OCI-LY7 (cell line): ENCODE data around the gene MTSS2. TPM values are rescaled to one million over a fixed set of nuclear protein-coding genes. Genes with fewer than 3 reads are reported as not detected.
A peak's percentile ranks its signal among the peaks of the same experiment; 100 is the strongest.
"Not testable (repeated sequence)": the region's sequence is repeated elsewhere in the genome, so short reads cannot be mapped to it uniquely, and the experiment has no call there.

Experiments
- BruUV-seq: library from RNA; stranded (reverse); fragments of 400-500 nt; replicated peaks from 2 replicates; lab custom pipeline; 2021; lab: Mats Ljungman, UMichigan
- CTCF ChIA-PET: fragments of 300-600 bp; sonication (Branson Sonifier 250); formaldehyde crosslinking; loops from one replicate; lab custom pipeline; 2022; ENCODE audit warnings: antibody characterized with exemption; ENCODE audit not compliant: unreplicated experiment; lab: Charles Lee
- POLR2A ChIA-PET: fragments of 300-600 bp; sonication (Branson Sonifier 250); formaldehyde crosslinking; loops from one replicate; lab custom pipeline; 2022; ENCODE audit warnings: antibody characterized with exemption; lab: Charles Lee
- DNase-seq: peaks from one replicate; pipeline ENCODE4 v3.0.0-alpha.2; 2015; ENCODE audit warnings: low spot score
- H2AFZ ChIP-seq: fragments of 200-600 bp; sonication (generic), shearing (Covaris generic); 2 replicates; pipeline ENCODE4 v1.6.1; 2014; ENCODE audit warnings: mild to moderate bottlenecking, antibody characterized with exemption, low read length, moderate library complexity
- H3K27ac ChIP-seq: fragments of 200-600 bp; sonication (generic); 2 replicates; pipeline ENCODE4 v1.5.1; 2014; ENCODE audit warnings: mixed run types, low read depth, mild to moderate bottlenecking, moderate library complexity, low read length, inconsistent platforms; ENCODE audit not compliant: poor library complexity, severe bottlenecking
- H3K36me3 ChIP-seq: fragments of 200-600 bp; sonication (generic); 2 replicates; pipeline ENCODE4 v1.6.1; 2014; ENCODE audit warnings: mild to moderate bottlenecking, antibody characterized with exemption, low read length, moderate library complexity, mixed read lengths; ENCODE audit not compliant: insufficient read depth
- H3K4me1 ChIP-seq: fragments of 200-600 bp; sonication (generic); 2 replicates; pipeline ENCODE4 v1.5.1; 2014; ENCODE audit warnings: mild to moderate bottlenecking, low read length; ENCODE audit not compliant: insufficient read depth, poor library complexity, severe bottlenecking
- H3K4me2 ChIP-seq: fragments of 200-600 bp; sonication (generic); 2 replicates; pipeline ENCODE4 v1.6.1; 2014; ENCODE audit warnings: mild to moderate bottlenecking, low read length
- H3K4me3 ChIP-seq: fragments of 200-600 bp; sonication (generic); 2 replicates; pipeline ENCODE4 v1.5.1; 2014; ENCODE audit warnings: mild to moderate bottlenecking, low read depth, low read length; ENCODE audit not compliant: poor library complexity, severe bottlenecking
- H3K79me2 ChIP-seq: fragments of 200-600 bp; sonication (generic); 2 replicates; pipeline ENCODE4 v1.6.1; 2016; ENCODE audit warnings: low read depth, mild to moderate bottlenecking, low read length, moderate library complexity, mixed read lengths; ENCODE audit not compliant: insufficient read depth
- H3K9me2 ChIP-seq: fragments of 200-600 bp; sonication (generic); 2 replicates; pipeline ENCODE4 v1.6.1; 2016; ENCODE audit warnings: mild to moderate bottlenecking, low read length, mixed read lengths; ENCODE audit not compliant: insufficient read depth
- H3K9me3 ChIP-seq: fragments of 200-600 bp; sonication (generic); 2 replicates; pipeline ENCODE4 v1.6.1; 2014; ENCODE audit warnings: mild to moderate bottlenecking, mixed run types, low read length, mixed read lengths
- H4K20me1 ChIP-seq: fragments of 200-600 bp; sonication (generic); 2 replicates; pipeline ENCODE4 v1.6.1; 2014; ENCODE audit warnings: mild to moderate bottlenecking, antibody characterized with exemption, low read length, moderate library complexity, mixed read lengths; ENCODE audit not compliant: insufficient read depth
- CTCF ChIP-seq: fragments of 200-600 bp; sonication (generic); conservative IDR thresholded peaks from 2 replicates; pipeline ENCODE4 v1.5.1; 2014; ENCODE audit warnings: mild to moderate bottlenecking, antibody characterized with exemption, low read length, moderate library complexity, mixed read lengths
- EZH2phosphoT487 ChIP-seq: fragments of 200-600 bp; sonication (generic); IDR thresholded peaks from 2 replicates; pipeline ENCODE4 v1.6.1; 2018; ENCODE audit warnings: low read depth, borderline replicate concordance, mild to moderate bottlenecking, mixed run types, antibody characterized with exemption, low read length, moderate library complexity, mixed read lengths
- intact Hi-C: fragments of 100-400 bp; cut with micrococcal nuclease; formaldehyde crosslinking; loops from one replicate; pipeline ENCODE4 v1.10.0; 2022; ENCODE audit not compliant: unreplicated experiment
- total RNA-seq, 2 experiments: library from RNA; depleted of rRNA in 1 of 2; stranded (reverse); fragments of >200 nt in 1 of 2; shearing (Covaris generic) in 1 of 2; gene quantifications; 2 replicates each; pipeline ENCODE4 v1.2.3, GENCODE V29; 2014 to 2022

Gene MTSS2
- total RNA-seq, 2 experiments from 2014 or later: 0.17 to 0.19 TPM

- Histone ChIP-seq H2AFZ (no peak overlapping the region), H3K79me2 (no peaks in the 10 kb centered on the region), H3K9me3 (no peaks in the 10 kb centered on the region), H3K4me1 (no peaks in the 10 kb centered on the region), H4K20me1 (no peaks in the 10 kb centered on the region), H3K36me3 (no peaks in the 10 kb centered on the region), H3K4me3 (no peak overlapping the region), H3K4me2 (no peak overlapping the region), H3K27ac (no peak overlapping the region), H3K9me2 (no peaks in the 10 kb centered on the region)
- peak; percentile 24 for DNase-seq
- intact Hi-C loops: no loop called here
- CTCF ChIA-PET: no interaction called here
- TF ChIP-seq EZH2phosphoT487: no peak
- peak; percentile 58 for TF ChIP-seq CTCF
- BruUV-seq: no TSS peak
- POLR2A ChIA-PET: no interaction called here
Observed at GRCh38 chr16:70644763-70645597, 40.9 kb downstream of the MTSS2 start.

GRCh38 chr16:70643264-70643663, 42.6 kb downstream of the MTSS2 start:
- POLR2A ChIA-PET, H3K9me2 ChIP-seq, H3K27ac ChIP-seq, CTCF ChIA-PET, H3K4me1 ChIP-seq, H3K9me3 ChIP-seq, H2AFZ ChIP-seq, intact Hi-C loops, DNase-seq, H4K20me1 ChIP-seq, BruUV-seq, H3K36me3 ChIP-seq, H3K79me2 ChIP-seq, H3K4me3 ChIP-seq, H3K4me2 ChIP-seq: not testable (repeated sequence)

- intact Hi-C loops: no loop called here
- no peak overlapping the region for H3K27ac ChIP-seq
- no peaks in the 10 kb centered on the region for H3K4me1 ChIP-seq
- H4K20me1 ChIP-seq: no peaks in the 10 kb centered on the region
- no peak overlapping the region for H2AFZ ChIP-seq
- no peaks in the 10 kb centered on the region for H3K9me3 ChIP-seq
- BruUV-seq: no TSS peak
- no peak overlapping the region for H3K4me3 ChIP-seq
- H3K4me2 ChIP-seq: no peak overlapping the region
- H3K79me2 ChIP-seq: no peaks in the 10 kb centered on the region
- no peaks in the 10 kb centered on the region for H3K36me3 ChIP-seq
- ChIA-PET POLR2A (no interaction called here), CTCF (no interaction called here)
- no peaks in the 10 kb centered on the region for H3K9me2 ChIP-seq
- no peak for TF ChIP-seq EZH2phosphoT487
- no peak for DNase-seq
Observed at GRCh38 chr16:70642633-70643032, 43.2 kb downstream of the MTSS2 start.
